Fibroblast of peridontal ligament (primary cell): ENCODE results near the gene UBTD1.
"Not testable (repeated sequence)": the region's sequence is repeated elsewhere in the genome, so short reads cannot be mapped to it uniquely, and the experiment has no call there.

Source experiments
- DNase-seq: peaks from one replicate; pipeline ENCODE4 v3.0.0-alpha.2; 2010; ENCODE audit errors: extremely low read depth

UBTD1 gene, protein sequence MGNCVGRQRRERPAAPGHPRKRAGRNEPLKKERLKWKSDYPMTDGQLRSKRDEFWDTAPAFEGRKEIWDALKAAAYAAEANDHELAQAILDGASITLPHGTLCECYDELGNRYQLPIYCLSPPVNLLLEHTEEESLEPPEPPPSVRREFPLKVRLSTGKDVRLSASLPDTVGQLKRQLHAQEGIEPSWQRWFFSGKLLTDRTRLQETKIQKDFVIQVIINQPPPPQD

DNA sequence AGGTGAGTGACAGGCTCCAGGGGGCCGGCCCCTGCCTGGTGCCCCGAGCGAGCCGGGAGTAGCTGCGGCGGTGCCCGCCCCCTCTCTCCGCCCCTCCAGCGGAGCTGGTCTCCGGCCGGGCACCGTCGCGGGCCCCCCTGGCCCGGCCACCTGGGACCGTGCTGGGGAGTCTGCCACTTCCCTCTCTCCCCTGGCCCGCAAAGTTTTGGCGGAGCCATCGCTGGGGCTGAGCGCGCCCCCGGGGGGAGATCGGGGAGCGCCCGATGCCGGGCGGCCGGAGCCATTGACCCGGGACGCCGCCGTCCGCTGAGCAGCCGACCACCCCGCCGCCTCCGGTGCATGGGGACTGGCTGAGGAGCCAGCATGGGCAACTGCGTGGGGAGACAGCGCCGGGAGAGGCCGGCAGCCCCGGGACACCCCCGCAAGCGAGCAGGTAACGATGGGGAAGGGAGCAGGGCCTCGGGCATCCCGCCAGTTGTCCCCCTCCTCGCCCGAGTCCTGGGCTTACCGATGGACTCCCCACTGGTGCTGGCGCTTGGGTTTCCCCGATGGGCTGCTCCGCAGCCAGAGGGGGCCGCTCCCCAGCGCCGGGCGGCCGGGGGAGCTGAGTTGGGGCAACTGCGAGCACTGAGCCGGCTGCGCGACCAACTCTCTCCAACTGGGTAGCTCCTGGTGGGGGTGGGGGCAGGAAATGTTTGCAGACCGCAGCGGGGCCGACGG lies at the start of gene UBTD1:
Gene UBTD1 (plus strand): TSS at position 84 of the 720 bp plus-strand sequence. CDS start 280 bp downstream, at position 364.
- no peak for DNase-seq

DNA sequence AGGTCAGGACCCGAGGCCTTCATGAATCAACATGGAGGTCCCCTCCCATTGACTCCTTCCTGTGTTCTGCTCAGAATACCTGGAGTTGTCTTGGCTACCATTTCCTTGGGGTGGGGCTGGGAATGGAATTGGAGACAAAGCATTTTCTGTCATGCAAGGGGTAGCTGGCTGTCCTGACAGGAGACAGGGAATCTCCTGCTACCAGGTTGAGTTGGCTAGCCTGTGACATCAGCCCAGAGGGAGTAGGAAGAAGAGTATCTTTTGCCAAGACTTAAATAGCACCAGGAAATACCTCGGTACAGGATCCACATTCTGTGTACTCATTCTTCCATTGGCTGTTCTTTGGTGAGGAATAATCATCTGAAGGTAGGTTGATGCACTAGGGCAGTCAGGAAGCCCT lies 47.9 kb upstream of the UBTD1 start:
- DNase-seq = no peak

DNA sequence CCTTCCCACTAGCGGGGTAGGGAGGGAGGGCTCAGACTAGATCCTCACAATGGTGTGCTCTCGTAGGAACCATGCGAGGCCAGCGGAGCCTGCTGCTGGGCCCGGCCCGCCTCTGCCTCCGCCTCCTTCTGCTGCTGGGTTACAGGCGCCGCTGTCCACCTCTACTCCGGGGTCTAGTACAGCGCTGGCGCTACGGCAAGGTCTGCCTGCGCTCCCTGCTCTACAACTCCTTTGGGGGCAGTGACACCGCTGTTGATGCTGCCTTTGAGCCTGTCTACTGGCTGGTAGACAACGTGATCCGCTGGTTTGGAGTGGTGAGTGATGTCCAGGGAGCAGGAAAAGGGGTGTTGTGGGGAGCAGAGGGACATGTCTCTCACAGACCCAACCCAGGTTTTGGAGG lies 47.1 kb upstream of the UBTD1 start:
- no peak for DNase-seq

DNA sequence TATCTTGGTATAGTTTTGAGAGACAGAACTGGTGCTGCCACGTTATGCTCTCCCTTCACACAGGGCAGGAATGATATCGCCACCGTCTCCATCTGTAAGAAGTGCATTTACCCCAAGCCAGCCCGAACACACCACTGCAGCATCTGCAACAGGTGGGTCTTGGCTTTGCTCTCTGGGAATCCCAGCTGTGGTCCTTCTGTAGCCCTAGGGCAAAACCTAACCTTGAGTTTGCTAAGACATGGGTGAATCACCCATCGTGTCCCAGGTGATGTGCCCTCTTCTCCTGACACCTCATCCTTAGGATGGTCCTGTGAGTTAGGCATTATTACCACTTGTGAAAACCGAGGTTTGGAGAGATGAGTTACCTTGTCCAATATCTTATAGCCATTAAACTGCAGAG lies 46.4 kb upstream of the UBTD1 start:
- DNase-seq = no peak

DNA sequence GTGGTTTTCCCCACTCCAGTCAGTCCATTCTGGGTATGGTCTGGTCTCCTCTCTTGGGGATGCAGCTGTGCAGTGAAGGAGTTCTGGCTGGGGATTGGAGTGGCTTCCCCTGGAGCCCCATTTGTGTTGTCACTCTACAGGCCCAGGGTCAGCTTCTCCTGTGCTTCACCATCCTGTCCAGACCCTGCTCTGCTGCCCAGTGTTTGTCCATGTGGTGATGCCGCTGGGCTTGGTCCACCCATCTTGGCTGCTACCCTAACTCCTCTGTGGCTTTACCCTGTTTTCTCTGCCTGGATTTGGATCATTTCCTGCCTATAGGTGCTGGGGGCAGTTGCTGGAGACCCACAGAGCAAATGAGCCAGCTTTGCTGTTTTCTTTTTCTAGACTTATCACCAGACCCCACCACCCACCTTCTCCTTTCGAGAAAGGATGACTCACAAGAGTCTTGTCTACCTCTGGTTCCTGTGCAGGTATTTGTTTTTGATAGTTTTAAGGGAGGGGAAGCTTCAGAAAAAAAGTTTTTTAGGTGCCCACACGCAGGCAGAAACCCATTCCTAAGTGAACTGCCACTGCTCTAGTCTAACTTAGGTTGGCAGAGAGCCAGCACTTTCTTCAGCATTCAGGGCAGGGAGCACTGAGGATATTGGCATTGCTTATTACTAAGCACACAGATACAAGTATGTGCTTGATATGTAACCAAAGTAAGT lies 44.2 kb upstream of the UBTD1 start:
- DNase-seq = peak; percentile 64

DNA sequence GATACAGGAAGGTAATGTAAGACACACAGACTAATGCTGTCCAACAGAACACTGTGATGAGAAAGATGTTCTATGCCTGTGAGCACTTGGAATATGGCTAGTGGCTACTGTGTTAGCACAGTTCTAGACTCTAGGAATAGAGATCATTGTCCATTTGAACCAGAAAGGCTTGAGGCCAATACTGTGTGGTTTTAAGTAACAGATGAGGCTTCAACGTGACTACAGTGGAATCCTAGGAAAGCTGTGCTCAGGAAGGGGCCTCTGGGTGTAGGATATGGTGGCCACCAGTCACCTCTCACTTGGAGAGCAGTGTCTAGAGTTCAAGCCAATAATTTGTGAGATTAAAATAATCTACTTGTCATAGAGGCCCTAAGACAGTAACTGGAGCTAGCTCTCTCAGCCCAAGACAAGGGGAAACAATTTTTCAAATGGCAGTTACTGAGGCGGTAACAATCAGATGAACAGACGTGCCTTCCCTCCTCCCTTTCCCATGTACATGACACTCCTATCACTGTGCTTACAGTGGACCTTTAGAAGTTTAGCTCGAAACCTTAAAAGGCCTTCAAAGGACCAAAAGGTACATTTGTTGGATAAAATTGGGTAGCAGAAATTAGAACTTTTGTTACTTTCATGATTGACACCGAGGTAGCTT lies 42.6 kb upstream of the UBTD1 start:
- no peak for DNase-seq

DNA sequence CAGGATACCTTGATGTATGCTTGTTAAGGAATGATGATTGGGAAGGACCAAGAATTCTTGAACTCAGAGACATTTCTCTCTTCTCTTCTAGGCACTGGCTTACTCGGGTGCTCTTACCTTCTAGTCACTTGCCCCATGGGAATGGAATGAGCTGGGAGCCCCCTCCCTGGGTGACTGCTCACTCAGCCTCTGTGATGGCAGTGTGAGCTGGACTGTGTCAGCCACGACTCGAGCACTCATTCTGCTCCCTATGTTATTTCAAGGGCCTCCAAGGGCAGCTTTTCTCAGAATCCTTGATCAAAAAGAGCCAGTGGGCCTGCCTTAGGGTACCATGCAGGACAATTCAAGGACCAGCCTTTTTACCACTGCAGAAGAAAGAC lies 42.0 kb upstream of the UBTD1 start:
- DNase-seq = no peak

DNA sequence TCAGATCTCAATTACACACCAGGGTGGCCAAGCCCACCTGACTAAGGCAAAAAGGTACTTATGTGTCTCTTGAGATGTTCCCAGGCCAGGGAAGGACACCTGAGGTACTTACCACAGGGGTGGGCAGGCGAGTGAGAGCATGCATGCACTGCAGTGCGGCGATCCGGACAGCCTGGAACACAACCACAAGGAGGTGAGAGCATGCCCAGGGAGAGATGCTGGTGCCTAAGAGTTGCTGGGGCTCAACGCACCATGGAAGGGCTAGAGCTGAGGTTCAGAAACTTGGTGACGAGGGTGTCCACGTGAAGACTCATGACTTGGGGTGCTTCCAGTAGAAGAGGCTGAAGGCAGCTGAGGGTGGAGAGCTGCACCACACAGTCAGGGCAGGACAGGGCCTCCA lies 39.6 kb upstream of the UBTD1 start:
- DNase-seq = no peak

DNA sequence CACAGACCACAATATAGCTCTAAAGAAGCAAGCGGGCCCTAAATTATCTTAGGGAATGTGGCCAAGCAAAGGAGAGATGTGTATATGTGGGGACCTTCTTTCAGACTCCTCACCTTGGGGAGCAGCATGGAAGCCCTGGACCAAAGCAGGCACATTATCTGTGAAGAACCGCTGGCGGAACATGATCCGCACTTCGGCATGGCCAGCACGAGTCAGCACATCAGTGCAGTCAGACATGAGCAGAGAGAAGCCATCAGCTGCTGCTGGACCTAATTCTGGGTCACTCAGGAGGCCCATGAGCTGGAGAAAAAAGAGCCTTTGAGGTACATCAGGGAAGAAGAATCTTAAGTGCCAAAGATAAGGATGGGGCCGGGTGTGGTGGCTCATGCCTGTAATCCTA lies 38.8 kb upstream of the UBTD1 start:
- DNase-seq = no peak

DNA sequence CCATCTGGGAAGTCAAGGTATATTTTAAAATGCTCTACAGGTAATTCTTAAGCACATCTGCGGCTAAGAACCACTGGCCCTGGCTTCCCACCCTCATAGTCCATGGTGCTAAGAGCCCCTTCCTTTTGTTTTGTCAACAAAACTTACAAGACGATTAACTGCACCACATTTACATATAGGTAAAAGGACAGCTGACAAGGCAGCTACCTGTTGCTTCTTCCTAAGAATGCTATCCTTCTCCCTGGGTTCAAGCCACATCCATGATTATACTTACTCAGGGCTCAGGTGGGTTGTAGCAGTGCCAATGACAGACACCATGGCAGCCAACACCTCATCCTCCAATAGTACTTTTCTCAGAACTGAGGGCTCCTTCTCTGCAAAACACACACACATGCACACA lies 36.4 kb upstream of the UBTD1 start:
- no peak for DNase-seq

DNA sequence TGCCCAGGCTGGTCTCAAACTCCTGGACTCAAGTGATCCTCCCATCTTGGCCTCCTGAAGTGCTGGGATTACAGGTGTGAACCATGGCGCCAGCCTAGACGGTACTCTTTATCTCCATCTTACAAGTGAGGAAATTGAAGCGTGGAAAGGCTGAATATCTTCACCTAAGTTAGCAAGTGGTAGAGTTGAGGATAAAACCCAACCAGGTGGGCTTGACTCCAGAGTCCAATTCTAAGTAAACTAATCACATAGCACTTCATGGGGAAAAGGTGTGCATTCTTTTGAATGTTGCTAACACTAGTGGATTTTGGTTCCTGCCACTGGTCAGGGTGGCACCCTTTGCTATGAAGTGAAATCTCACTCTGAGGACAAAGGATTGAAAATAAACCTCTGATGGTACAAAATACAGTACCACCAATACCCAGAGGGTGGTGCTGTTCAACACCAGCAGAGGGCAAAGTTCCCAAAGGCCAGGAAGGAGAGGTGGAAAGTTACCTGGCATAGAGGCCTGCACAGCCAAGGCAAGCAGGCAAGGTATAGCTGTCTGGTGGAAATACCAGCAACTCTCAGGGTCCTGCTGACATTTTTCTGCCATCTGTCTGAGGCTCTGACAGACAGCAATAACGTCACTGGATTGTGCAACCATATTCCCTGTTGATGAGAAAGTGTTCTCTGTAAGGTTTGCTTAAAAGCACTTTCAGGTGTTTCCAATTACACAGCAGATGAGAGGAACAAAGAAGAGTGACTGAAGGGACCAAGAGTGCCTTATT lies 35.2 kb upstream of the UBTD1 start:
- peak; percentile 82 for DNase-seq

DNA sequence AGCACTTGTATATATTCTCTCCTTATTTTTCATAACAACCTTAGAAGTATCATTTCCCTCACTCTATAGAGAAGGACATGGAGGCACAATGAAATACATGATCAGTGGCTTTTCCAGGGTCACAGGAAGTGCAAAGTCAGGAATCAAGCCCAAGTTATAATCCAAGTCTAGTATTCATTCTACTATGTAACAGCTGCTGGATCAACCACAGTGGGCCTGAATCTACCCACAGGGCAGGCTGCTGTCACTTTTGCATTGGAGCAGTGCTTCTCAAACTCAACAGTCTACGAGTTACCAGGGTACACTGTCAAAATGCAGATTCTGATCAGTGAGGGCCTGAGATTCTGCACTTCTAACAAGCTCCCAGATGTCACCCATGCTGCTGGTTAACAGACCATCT lies 34.5 kb upstream of the UBTD1 start:
- no peak for DNase-seq

DNA sequence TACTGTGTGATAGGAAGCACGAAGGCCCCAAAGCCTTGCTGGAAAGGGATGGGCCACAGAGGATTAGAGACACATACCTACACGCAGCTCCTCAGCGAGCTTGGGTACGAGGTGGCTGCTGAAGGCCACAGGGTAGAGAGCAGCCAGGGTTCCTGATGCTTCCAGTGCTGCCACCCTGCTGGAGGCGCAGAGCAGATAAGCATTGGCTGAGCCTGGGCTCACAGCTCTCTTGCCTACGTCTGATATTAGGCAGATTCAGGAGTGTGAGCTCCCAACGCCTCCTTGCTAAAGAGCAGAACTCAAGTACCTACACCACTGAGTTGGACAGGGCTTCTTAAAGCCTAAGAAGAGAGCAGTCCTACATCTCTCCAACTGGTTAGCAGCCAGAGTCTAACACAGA lies 32.7 kb upstream of the UBTD1 start:
- DNase-seq = no peak

DNA sequence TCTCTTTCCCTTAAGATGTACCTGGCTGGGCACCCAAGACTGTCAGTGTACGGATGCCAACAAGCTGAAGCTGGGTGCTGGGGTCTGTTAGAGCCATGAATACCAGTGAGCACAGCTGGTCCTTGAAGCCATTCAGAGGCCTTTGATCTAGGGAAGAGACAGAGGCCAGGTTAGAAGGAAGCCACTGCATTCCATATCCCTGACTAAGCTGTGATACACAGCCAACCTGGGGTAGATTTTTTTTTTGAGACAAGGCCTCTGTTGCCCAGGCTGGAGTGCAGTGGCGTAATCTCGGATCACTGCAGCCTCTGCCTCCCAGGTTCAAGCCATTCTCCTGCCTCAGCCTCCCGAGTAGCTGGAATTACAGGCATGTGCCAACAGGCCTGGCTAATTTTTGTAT lies 32.0 kb upstream of the UBTD1 start:
- no peak for DNase-seq

DNA sequence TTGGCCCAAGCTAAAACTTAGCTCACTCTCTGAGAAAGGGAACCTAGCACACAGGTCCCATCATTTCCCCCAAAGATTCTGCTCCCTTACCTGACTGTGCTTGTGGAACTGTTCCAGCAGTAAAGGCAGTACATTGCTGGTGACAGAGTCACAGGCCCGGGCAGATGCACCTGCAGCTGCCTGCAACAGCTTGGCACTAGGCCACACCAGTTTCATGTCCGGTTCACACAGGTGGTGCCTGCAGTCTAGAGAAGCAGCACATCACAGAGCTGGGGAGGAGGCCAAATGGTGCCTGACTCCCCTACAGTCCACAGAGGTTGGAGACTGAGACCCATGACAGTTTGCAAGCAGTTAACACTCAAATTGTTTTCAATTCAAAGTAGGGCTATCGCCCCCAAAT lies 30.6 kb upstream of the UBTD1 start:
- DNase-seq = no peak

DNA sequence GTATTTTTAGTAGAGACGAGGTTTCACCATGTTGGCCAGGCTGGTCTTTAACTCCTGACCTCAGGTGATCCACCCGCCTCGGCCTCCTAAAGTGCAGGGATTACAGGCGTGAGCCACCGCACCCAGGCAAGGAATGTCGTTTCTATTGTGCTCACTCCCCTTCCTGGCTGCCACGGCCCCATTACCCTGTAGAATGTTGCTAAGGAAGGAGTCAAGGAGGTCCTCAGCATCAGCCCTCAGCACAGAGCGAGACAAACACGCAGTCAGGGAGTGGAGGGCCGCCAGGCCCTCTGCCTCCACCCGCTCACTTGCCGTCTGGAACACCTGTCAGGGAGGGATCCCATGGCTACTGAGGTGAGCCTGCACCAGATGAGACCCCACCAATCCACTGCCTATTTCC lies 29.9 kb upstream of the UBTD1 start:
- not testable (repeated sequence) for DNase-seq

DNA sequence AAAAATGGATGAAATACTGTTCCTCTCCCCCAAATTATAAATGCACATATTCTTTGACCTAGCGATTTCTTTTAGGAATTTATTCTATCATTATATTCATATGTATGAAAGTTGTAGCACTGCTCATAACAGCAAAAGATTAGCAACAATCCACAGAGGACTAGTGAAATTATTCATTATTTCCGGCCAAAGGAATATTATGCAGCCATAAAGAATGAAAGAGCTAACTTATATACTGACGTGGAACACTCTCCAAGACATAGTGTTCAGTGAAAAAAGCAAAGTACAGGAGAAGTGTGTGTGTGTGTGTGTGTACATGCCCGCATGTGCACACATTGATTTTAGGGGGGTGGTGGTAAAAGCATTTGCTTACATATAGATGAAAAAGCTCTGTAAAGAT lies 23.8 kb upstream of the UBTD1 start:
- no peak for DNase-seq

DNA sequence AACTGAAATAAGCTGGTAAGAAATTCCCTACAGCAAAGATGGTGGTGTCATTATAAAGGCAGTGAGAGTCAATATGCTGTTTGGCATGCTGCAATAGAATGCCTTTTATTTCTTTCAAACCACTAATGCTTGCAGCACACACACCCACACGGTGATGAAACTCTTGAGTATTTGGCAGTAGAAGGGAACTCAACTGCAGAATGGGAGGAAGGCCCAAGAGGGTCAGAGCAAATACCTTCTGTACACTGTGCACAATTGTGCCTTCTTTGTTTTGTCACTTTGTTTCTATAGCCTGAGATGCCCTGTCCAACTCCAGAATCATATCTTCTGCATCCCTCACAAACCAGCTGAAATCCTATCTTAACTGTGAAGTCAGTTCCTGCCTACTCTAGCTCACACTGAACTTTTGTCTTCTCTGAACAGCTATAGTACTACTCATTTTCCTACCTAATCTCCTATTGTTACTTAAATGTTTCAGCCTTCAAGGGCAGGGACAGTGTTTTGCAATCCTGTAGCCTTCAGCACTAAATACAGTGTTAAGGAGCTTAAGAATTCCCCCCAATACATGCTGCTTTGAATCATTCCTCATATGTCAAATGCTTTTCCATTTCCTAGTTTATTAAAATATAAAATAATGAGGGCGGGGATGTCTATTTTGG lies 22.7 kb upstream of the UBTD1 start:
- peak; percentile 86 for DNase-seq

DNA sequence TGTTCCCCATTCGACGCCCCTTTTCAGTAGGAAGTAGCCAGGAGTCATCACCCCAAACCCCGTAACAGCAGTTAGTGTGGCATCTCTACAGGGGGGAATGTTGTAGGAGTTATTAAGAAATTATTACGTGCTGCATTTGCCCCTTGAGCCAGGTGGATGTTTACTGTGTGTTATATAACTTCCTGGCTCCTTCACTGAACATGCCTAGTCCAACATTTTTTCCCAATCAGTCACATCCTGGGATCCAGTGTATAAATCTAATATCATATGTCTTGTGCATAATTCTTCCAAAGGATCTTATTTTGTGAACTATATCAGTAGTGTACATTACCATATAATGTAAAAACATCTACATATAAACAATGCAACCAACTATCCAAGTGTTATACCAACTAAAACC lies 19.3 kb upstream of the UBTD1 start:
- not testable (repeated sequence) for DNase-seq

DNA sequence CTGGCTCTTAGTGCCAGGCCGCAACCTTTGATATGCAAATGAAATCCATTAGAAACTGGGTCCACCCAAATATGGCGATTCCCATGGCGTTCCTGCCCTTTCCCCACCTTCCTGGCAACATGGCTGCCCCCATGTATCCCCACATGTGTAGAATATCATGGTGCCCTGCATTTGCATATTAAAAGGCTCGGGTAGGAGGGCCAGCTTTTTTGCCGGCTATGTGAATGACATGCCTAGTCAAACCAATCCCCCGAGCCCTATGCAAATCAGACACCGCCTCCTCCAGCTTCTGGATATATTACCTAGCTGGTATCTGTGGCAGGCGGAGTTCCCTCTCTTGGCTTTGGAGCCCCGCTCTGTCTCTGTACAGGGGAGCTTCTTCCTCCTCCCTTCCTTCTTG lies 18.8 kb upstream of the UBTD1 start:
- DNase-seq = no peak

DNA sequence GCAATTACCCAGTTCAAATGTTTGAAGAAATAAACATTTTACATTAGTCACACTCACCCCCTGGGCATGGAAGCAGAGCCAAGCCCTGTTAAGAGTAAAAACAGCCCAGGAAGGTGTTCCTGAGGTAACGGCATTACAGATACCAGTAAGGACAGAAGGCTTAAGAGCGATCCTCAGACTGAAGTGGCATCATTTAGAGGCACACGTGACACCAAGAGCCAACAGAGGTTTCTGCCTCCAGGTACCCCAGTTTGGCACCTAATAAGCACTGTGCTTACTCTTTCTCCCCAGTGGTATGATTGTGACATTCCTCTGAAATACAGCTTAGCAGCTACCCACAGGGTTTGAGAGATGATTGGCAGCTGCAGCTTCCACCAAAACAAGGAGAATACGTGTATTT lies 17.7 kb upstream of the UBTD1 start:
- DNase-seq = no peak
